Endothelial cell of umbilical vein (primary cell): ENCODE data around the gene VAV3. TPM values are rescaled to one million over a fixed set of nuclear protein-coding genes. Genes with fewer than 3 reads are reported as not detected.

Experiments
- BruUV-seq: library from RNA; stranded (reverse); fragments of 400-500 nt; replicated peaks from 2 replicates; lab custom pipeline; 2021; lab: Mats Ljungman, UMichigan
- CTCF ChIA-PET: fragments of 300-600, 350-600 bp; sonication (Branson Sonifier 250); formaldehyde crosslinking; loops from one replicate; lab custom pipeline; 2021; ENCODE audit warnings: antibody characterized with exemption, inconsistent platforms; lab: Charles Lee
- POLR2A ChIA-PET: fragments of 300-600, 350-600 bp; sonication (Branson Sonifier 250); formaldehyde crosslinking; loops from one replicate; lab custom pipeline; 2021; ENCODE audit warnings: antibody characterized with exemption, inconsistent platforms; lab: Charles Lee
- DNase-seq: peaks from one replicate; pipeline ENCODE4 v3.0.0-alpha.2; 2011; ENCODE audit warnings: low read depth, low spot score
- FAIRE-seq: peaks from 2 replicates; lab custom pipeline; 2011; peaks lifted over from hg19 to GRCh38; lab: Jason Lieb, UNC
- H2AFZ ChIP-seq: 2 replicates; pipeline ENCODE4 v1.6.0; 2012; ENCODE audit warnings: low read depth, low read length, control low read depth, inconsistent platforms
- H3K27ac ChIP-seq: 2 replicates; pipeline ENCODE4 v1.5.1; 2011; ENCODE audit warnings: low read depth, mild to moderate bottlenecking, control low read depth, low read length, moderate library complexity; ENCODE audit not compliant: insufficient read depth
- H3K27me3 ChIP-seq, 2 experiments: 2 replicates each; pipeline versions ENCODE4 v1.6.0 to v1.6.1; 2011; ENCODE audit warnings: low read length in 2 of 2, mixed read lengths in 1 of 2; ENCODE audit not compliant: control insufficient read depth in 2 of 2, insufficient read depth in 2 of 2
- H3K36me3 ChIP-seq, 2 experiments: 2 replicates in 1 of 2; 3 replicates in 1 of 2; pipeline ENCODE4 v1.5.1; 2011; ENCODE audit warnings: low read length in 2 of 2, mild to moderate bottlenecking in 1 of 2, moderate library complexity in 1 of 2; ENCODE audit not compliant: control insufficient read depth in 2 of 2, insufficient read depth in 2 of 2; ENCODE audit errors: extremely low read depth in 1 of 2
- H3K4me1 ChIP-seq: 3 replicates; pipeline ENCODE4 v1.5.1; 2011; ENCODE audit warnings: mild to moderate bottlenecking, low read length; ENCODE audit not compliant: control insufficient read depth, insufficient read depth; ENCODE audit errors: extremely low read depth
- H3K4me2 ChIP-seq: 2 replicates; pipeline ENCODE4 v1.6.1; 2011; ENCODE audit warnings: low read length, control low read depth, mixed read lengths; ENCODE audit not compliant: insufficient read depth
- H3K4me3 ChIP-seq, 3 experiments: fragments of 200-600 bp in 1 of 3; sonication (generic), shearing (Covaris generic) in 1 of 3; replicated peaks in 1 of 3; 2 replicates each; pipeline ENCODE4 v1.5.1; 2011 to 2016; ENCODE audit warnings: control low read depth in 3 of 3, low read length in 3 of 3, mild to moderate bottlenecking in 2 of 3, inconsistent platforms in 1 of 3, low read depth in 1 of 3, moderate library complexity in 1 of 3; ENCODE audit not compliant: insufficient read depth in 1 of 3
- H3K79me2 ChIP-seq: 2 replicates; pipeline ENCODE4 v1.6.0; 2012; ENCODE audit warnings: low read length, inconsistent platforms; ENCODE audit not compliant: control insufficient read depth, insufficient read depth
- H3K9ac ChIP-seq: replicated peaks from 2 replicates; pipeline ENCODE3; 2011; ENCODE audit warnings: low read length, control low read depth; ENCODE audit not compliant: insufficient read depth; ENCODE audit errors: extremely low read depth
- H3K9me1 ChIP-seq: replicated peaks from 3 replicates; pipeline ENCODE4 v1.6.0; 2011; ENCODE audit warnings: mild to moderate bottlenecking, low read length; ENCODE audit not compliant: control insufficient read depth, insufficient read depth; ENCODE audit errors: extremely low read depth
- H3K9me3 ChIP-seq: replicated peaks from 2 replicates; pipeline ENCODE4 v1.5.1; 2012; ENCODE audit warnings: low read length, inconsistent platforms; ENCODE audit not compliant: control insufficient read depth, insufficient read depth
- H4K20me1 ChIP-seq: replicated peaks from 2 replicates; pipeline ENCODE3; 2011; ENCODE audit warnings: mild to moderate bottlenecking, low read length; ENCODE audit not compliant: control insufficient read depth, insufficient read depth; ENCODE audit errors: extremely low read depth
- CTCF ChIP-seq, 2 donors: IDR thresholded peaks; 1 replicate in 1 of 2; 2 replicates in 1 of 2; pipeline ENCODE4 v1.5.1; 2011; ENCODE audit warnings: low read length in 2 of 2, mild to moderate bottlenecking in 2 of 2, moderate library complexity in 2 of 2, control low read depth in 1 of 2, inconsistent platforms in 1 of 2, low read depth in 1 of 2; ENCODE audit not compliant: insufficient read depth in 1 of 2; ENCODE audit errors: extremely low read depth in 1 of 2
- EZH2 ChIP-seq: IDR thresholded peaks from 2 replicates; pipeline ENCODE4 v1.6.1; 2012; ENCODE audit warnings: borderline replicate concordance, low read depth, mild to moderate bottlenecking, moderate library complexity, low read length, inconsistent platforms; ENCODE audit not compliant: severe bottlenecking
- FOS ChIP-seq: IDR thresholded peaks from 2 replicates; pipeline ENCODE4 v1.6.1; 2011; ENCODE audit warnings: mild to moderate bottlenecking, low read length, moderate library complexity, borderline replicate concordance; ENCODE audit not compliant: insufficient read depth
- GATA2 ChIP-seq: IDR thresholded peaks from 2 replicates; pipeline ENCODE4 v1.7.0; 2011; ENCODE audit warnings: low read depth, mild to moderate bottlenecking, moderate library complexity, mixed read lengths, low read length; ENCODE audit not compliant: insufficient read length, insufficient read depth
- JUN ChIP-seq: IDR thresholded peaks from 2 replicates; pipeline ENCODE4 v1.6.1; 2011; ENCODE audit warnings: borderline replicate concordance, low read depth; ENCODE audit not compliant: insufficient read length, insufficient read depth
- MYC ChIP-seq: IDR thresholded peaks from one replicate; pipeline ENCODE4 v1.6.1; 2011; ENCODE audit warnings: mild to moderate bottlenecking, low read depth, low read length
- POLR2A ChIP-seq: IDR thresholded peaks from 2 replicates; pipeline ENCODE4 v1.6.1; 2012; ENCODE audit warnings: low read depth, mild to moderate bottlenecking, control low read depth, low read length
- POLR2AphosphoS5 ChIP-seq: IDR thresholded peaks from 2 replicates; pipeline ENCODE4 v1.6.1; 2012; ENCODE audit warnings: low read depth, mild to moderate bottlenecking, control low read depth, low read length, moderate library complexity; ENCODE audit not compliant: insufficient read depth
- dilution Hi-C: fragments of 300-500 bp; cut with MboI; formaldehyde crosslinking; loops from one replicate; pipeline ENCODE4 v1.15.0; 2019; ENCODE audit warnings: low sequenced_read_pairs; ENCODE audit not compliant: extremely low pct_ligation_motif_present
- intact Hi-C: fragments of 100-400 bp; cut with micrococcal nuclease; formaldehyde crosslinking; loops from one replicate; pipeline ENCODE4 v1.10.0; 2022
- polyA plus RNA-seq, 4 experiments: library from polyadenylated mRNA; depleted of rRNA in 3 of 4; stranded (reverse) in 3 of 4; unstranded in 1 of 4; fragments of >200 nt; gene quantifications; 2 replicates each; pipeline versions ENCODE4 v1.2.1 to v1.2.3, GENCODE V29; 2011 to 2012; ENCODE audit warnings: missing spikeins in 1 of 4
- total RNA-seq: library from RNA; stranded (reverse); gene quantifications from 2 replicates; pipeline ENCODE4 v1.2.3, GENCODE V29; 2021
- TF ChIP-seq, protein P1 (sequence below): IDR thresholded peaks from 2 replicates; pipeline ENCODE4 v1.6.1; 2011; ENCODE audit not compliant: insufficient read depth, insufficient read length

Gene VAV3
- total and polyA plus RNA-seq, 2 donors (not counting 3 experiments of a cell fraction or from before 2014, with no cell fraction given), result 0.18 to 1.5 TPM

DNA sequence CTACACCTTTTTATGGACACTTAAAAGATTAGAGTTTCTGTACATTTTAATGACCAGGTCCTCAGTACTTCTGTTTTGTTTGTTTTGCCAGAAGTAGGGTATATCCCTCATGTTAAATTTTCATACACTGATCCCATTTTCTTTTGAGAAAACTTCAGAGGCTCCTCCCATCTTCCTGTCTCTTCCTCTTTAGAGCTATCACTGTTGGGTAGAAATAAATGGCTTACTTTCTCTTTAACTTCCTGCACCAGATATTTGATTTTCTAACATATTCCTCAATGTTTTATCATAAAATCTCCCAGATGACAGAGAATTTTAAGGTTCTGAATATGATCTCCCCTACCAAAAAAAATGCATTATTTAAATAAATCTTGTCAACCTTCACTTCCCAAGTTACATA lies 23.4 kb downstream of the VAV3 start:
- Histone ChIP-seq H3K27me3 (no peaks in the 10 kb centered on the region), H3K9me1 (no peaks in the 10 kb centered on the region), H3K9ac (no peak overlapping the region), H3K4me2 (no peak overlapping the region), H3K4me3 (no peak overlapping the region), H2AFZ (no peak overlapping the region), H3K4me1 (peaks cover 14% of the 10 kb centered on the region), H3K27ac (no peak overlapping the region), H4K20me1 (no peaks in the 10 kb centered on the region), H3K9me3 (no peaks in the 10 kb centered on the region), H3K79me2 (no peaks in the 10 kb centered on the region), H3K36me3 (no peaks in the 10 kb centered on the region)
- ChIA-PET CTCF (no interaction called here), POLR2A (no interaction called here)
- no peak for FAIRE-seq
- dilution Hi-C loops, result no loop called here
- no TSS peak for BruUV-seq
- intact Hi-C loops, result no loop called here
- DNase-seq, result no peak
- TF ChIP-seq FOS (no peak), POLR2AphosphoS5 (no peak), JUN (no peak), MYC (no peak), GATA2 (no peak), EZH2 (no peak)

GRCh38 chr1:107941123-107941522 lies 23.9 kb downstream of the VAV3 start:
- POLR2A ChIA-PET, result no interaction called here
- DNase-seq, result no peak
- H3K4me3 ChIP-seq, result no peak overlapping the region

More at GRCh38 chr1:107941123-107941522, 23.9 kb downstream of the VAV3 start:
- CTCF ChIA-PET, result no interaction called here
- Histone ChIP-seq H3K9me3 (no peaks in the 10 kb centered on the region), H3K27me3 (no peaks in the 10 kb centered on the region), H3K4me2 (no peak overlapping the region), H4K20me1 (no peaks in the 10 kb centered on the region), H3K79me2 (no peaks in the 10 kb centered on the region), H3K4me1 (peaks cover 18% of the 10 kb centered on the region), H3K9me1 (no peaks in the 10 kb centered on the region), H2AFZ (no peak overlapping the region), H3K27ac (no peak overlapping the region), H3K36me3 (no peaks in the 10 kb centered on the region), H3K9ac (no peak overlapping the region)
- TF ChIP-seq POLR2A (no peak), GATA2 (no peak), EZH2 (no peak), FOS (no peak), MYC (no peak), CTCF (IDR thresholded peaks at IDR 0.05; ENCODE audit: extremely low read depth in 1 of 2, insufficient read depth in 1 of 2, low read depth in 1 of 2, low read length in 2 of 2) (no peak), JUN (no peak), POLR2AphosphoS5 (no peak)
- TF ChIP-seq, protein P1, sequence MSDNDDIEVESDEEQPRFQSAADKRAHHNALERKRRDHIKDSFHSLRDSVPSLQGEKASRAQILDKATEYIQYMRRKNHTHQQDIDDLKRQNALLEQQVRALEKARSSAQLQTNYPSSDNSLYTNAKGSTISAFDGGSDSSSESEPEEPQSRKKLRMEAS, result no peak
- dilution Hi-C loops (no loop called here), intact Hi-C loops (no loop called here)
- no TSS peak for BruUV-seq
- FAIRE-seq, result no peak
